ENCODE measurements around the gene RPL4. TPM values are rescaled to one million over a fixed set of nuclear protein-coding genes. Genes with fewer than 3 reads are reported as not detected.

Gene RPL4
- total RNA-seq (1,000 to 10,000 TPM; 3,846 to 3,880 TPM), polyA plus RNA-seq (1,000 to 10,000 TPM; 1,518 to 1,766 (median 1,686) TPM), total RNA-seq (2,961 to 4,103 (median 3,688) reads per million in 6 experiments)

DNA sequence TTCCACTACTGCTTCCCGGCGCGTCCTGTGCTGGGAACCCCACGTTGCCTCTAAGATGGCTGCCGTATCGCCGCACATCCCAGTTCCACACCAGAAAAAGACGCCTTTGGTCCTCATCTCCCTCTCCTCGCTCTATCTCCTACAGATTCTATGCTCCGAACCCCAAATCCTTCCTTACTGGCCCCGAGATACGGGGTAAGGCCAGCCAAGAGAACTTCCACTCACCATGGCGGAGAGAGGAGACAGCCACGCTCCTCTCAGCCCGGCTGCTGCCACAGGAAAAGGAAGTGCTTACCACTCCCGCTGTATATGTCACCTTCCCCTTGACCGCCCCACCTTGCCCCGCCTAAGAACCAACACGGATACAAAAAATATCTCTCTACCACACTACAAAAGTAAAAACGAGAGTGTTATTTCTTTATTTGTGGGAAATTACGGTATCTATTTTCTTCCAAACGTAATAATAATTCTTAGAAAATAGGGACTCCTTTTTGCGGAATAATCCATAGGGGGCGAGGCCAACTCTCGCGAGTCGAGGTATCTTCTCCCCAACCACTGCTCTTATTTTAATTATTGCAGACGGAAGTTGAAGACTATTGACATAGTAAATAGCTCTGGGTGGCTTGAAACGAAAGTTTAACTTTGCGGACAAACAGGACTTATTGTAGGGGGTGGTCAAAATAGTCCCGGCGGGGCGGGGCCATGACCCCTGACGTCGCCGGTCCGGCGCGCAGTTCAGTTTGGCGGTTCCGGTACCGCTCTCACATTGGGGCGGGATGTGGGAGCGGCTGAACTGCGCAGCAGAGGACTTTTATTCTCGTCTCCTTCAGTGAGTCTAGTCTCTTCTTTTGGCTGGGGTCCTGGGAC lies at the start of gene RPL4, which contains the start of gene ZWILCH:
RPL4 (minus strand) TSS at position 293 of the 867 bp plus-strand sequence; CDS start at position 228, 65 bp downstream.
ZWILCH (plus strand) TSS at position 764 of the 867 bp plus-strand sequence; CDS start at position 777, 13 bp downstream.
- Mint-ChIP-seq H3K36me3 (peaks cover 7 to 46% (median 15%) of the 10 kb centered on the region in 3 donors), H3K9me3 (no peaks in the 10 kb centered on the region), H3K27me3 (no peaks in the 10 kb centered on the region), H3K4me3 (peak within 1 kb of the TSS; percentile 88 to 100 (median 100)), H3K4me1 (peaks cover 19 to 52% (median 47%) of the 10 kb centered on the region in 4 donors), H3K27ac (peak within 1 kb of the TSS; percentile 91 to 100 (median 99))
- peak; percentile 70 to 92 (median 80) for DNase-seq
- ATAC-seq: peak; percentile 86 to 90
- POLR2A ChIA-PET: interaction anchor here (0.6 to 3.2 kb wide), 14 partner anchors 8 to 894 kb away, joined by 3 to 14 read pairs (median 3); partner anchors contain the start of gene INTS14

DNA sequence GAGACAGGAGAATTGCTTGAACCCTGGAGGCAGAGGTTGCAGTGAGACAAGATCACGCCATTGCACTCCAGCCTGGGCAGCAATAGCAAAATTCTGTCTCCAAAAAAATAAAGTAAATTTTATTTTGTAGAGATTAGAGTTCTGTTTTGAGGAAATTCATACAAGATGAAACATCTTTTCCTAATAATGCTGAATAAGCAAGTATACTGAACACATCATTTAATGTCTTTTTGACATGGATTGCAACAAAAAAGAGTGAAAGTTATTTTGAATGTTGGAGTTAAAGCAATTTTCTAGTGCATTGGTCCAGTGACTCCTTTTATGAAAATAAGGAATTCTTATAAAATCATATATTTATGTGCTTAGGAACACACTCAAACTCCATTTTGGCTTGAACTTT lies 40.6 kb upstream of the RPL4 start:
- H3K9me3 Mint-ChIP-seq: no peaks in the 10 kb centered on the region
- H3K36me3 Mint-ChIP-seq: peaks cover 16 to 38% (median 21%) of the 10 kb centered on the region in 3 donors
- H3K4me1 Mint-ChIP-seq: no peaks in the 10 kb centered on the region
- H3K27ac Mint-ChIP-seq: no peak overlapping the region
- H3K4me3 Mint-ChIP-seq: no peak overlapping the region
- POLR2A ChIA-PET: no interaction called here
- ATAC-seq (no peak), DNase-seq (no peak)
- H3K27me3 Mint-ChIP-seq: no peaks in the 10 kb centered on the region

DNA sequence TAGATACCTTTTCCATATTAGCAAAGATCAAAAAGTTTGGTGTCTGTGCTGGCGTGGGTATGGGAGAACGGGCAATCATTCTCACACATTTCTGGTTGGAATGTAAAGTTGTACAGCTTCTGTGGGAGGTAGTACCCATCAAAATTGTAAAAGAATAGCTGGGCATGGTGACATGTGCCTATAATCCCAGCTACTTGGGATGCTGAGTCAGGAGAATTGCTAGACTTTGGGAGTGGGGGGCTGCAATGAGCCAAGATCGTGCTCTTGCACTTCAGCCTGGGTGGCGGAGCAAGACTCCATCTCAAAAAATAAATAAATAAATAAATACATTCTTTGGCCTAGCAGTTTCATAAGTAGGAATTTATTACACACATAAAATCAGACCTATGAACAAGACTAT lies 38.2 kb upstream of the RPL4 start:
- no peaks in the 10 kb centered on the region for H3K9me3 Mint-ChIP-seq
- ATAC-seq (no peak), DNase-seq (no peak)
- H3K36me3 Mint-ChIP-seq: peaks cover 13 to 50% (median 29%) of the 10 kb centered on the region in 3 donors
- no peak overlapping the region for H3K27ac Mint-ChIP-seq
- POLR2A ChIA-PET: no interaction called here
- H3K4me3 Mint-ChIP-seq: no peak overlapping the region
- H3K27me3 Mint-ChIP-seq: no peaks in the 10 kb centered on the region
- H3K4me1 Mint-ChIP-seq: peaks cover 0 to 2% (median 0%) of the 10 kb centered on the region in 4 donors

DNA sequence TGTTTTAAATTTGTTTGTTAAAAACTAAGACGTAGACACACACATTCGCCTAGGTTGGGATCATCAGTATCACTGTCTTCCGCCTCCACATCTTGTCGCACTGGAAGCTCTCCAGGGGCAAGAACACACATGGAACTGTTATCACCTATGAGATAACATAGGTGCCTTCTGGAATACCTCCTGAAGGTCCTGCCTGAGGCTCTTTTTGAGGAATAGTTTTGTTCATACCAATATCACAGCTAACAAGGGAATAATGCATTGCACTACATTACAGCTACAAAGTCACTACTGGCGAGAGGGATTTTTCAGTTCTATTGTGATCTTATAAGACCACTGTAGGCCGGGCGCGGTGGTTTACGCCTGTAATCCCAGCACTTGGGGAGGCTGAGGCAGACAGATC lies 30.4 kb upstream of the RPL4 start:
- H3K27me3 Mint-ChIP-seq: no peaks in the 10 kb centered on the region
- H3K9me3 Mint-ChIP-seq: no peaks in the 10 kb centered on the region
- no peak overlapping the region for H3K27ac Mint-ChIP-seq
- DNase-seq: no peak
- no peak overlapping the region for H3K4me3 Mint-ChIP-seq
- H3K4me1 Mint-ChIP-seq: peaks cover 0 to 2% (median 0%) of the 10 kb centered on the region in 4 donors
- peaks cover 9 to 47% (median 28%) of the 10 kb centered on the region in 3 donors for H3K36me3 Mint-ChIP-seq
- no peak for ATAC-seq
- POLR2A ChIA-PET: no interaction called here

DNA sequence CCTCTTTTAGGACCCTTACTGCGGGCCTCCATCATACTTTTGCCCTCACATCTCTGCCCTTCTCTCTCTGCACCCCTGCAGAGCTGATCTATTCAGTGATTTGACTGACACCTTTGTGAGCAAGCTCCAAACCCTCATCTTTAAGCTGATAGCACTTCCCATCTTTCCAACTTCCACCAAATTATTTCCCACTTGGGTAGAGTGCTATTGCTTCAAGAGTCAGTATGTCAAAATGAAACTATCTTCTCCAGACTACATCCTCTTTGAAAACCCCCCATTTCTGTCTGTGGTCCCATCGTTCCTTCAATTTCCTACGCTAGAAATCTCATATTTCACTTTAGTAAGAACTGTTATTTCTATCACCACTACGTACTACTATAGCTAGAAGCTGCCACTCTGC lies 20.2 kb upstream of the RPL4 start:
- Mint-ChIP-seq H3K9me3 (no peaks in the 10 kb centered on the region), H3K27me3 (no peaks in the 10 kb centered on the region), H3K4me1 (no peaks in the 10 kb centered on the region), H3K27ac (peak overlapping the region in 3 of 10 donors; percentile 5 to 14 (median 8)), H3K36me3 (peaks cover 5 to 68% (median 29%) of the 10 kb centered on the region in 3 donors), H3K4me3 (no peak overlapping the region)
- DNase-seq: no peak
- POLR2A ChIA-PET: interaction anchor here (0.5 to 0.6 kb wide), 2 partner anchors 16 to 524 kb away, joined by 3 to 4 read pairs; no protein-coding TSS in a partner anchor
- no peak for ATAC-seq

DNA sequence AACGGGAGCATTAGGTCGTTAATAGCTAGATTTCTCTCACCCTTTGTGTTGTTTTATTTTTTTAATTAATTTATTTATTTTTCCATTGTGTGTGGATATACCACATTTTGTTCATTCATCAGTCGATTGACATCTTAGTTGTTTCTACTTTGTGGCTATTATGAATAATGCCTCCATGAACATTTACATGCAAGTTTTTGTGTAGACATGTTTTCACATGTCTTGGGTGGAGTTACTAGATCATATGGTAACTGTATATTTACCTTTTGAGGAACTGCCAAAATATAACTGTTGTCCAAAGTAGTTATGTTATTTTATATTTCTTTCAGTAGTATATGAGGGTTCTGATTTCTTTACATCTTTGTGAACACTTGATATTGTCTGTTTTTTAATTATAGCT lies 19.3 kb upstream of the RPL4 start:
- H3K4me1 Mint-ChIP-seq: no peaks in the 10 kb centered on the region
- DNase-seq (no peak), ATAC-seq (no peak)
- H3K36me3 Mint-ChIP-seq: peaks cover 0 to 61% (median 25%) of the 10 kb centered on the region in 3 donors
- H3K4me3 Mint-ChIP-seq: no peak overlapping the region
- H3K27me3 Mint-ChIP-seq: no peaks in the 10 kb centered on the region
- H3K9me3 Mint-ChIP-seq: no peaks in the 10 kb centered on the region
- no peak overlapping the region for H3K27ac Mint-ChIP-seq
- POLR2A ChIA-PET: no interaction called here

DNA sequence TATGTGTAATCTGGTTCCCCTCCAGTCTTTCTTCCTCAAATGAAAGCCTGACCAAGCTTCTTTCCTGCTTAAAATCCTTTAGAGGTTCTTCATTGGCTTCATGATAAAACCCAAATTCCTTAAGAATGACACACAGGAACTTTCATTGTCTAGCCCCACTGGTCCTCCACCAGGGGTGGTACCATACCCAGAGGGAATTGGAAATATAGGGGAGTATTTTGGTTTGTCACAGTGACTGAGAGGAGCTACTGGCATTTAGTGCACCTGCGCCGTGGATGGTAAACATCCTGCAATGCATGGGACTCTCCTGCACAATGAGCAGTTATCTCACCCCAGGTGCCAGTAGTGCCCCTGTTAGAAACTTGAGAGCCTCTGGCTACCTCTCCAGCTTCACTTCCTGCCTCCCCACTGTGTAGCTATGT lies 11.3 kb upstream of the RPL4 start:
- Mint-ChIP-seq H3K27me3 (no peaks in the 10 kb centered on the region), H3K4me3 (no peak overlapping the region), H3K27ac (peak overlapping the region in 1 of 10 donors; percentile 19), H3K4me1 (no peaks in the 10 kb centered on the region), H3K9me3 (no peaks in the 10 kb centered on the region), H3K36me3 (peaks cover 0 to 35% (median 9%) of the 10 kb centered on the region in 3 donors)
- POLR2A ChIA-PET: no interaction called here
- no peak for ATAC-seq
- DNase-seq: no peak

DNA sequence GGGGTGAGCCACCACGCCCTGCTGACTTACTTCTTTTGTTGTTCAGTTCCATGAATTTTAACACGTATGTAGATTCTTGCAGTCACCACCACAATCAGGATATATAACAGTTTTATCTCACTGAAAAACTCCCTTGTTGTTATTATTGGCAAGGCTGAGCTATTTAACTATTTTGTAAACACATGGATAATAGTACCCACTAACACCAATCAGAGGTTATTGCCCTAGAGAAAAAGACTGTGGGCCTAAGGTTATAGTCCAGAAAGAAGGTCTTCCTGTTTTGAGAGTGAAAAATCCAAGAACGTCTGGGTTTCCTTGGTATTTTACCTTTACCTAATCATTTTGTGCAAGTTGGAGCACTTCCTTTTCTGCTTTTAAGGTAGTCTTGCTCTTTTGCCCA lies 9.9 kb upstream of the RPL4 start:
- no peaks in the 10 kb centered on the region for H3K27me3 Mint-ChIP-seq
- ATAC-seq (no peak), DNase-seq (no peak)
- H3K9me3 Mint-ChIP-seq: no peaks in the 10 kb centered on the region
- no peak overlapping the region for H3K27ac Mint-ChIP-seq
- no peaks in the 10 kb centered on the region for H3K4me1 Mint-ChIP-seq
- H3K36me3 Mint-ChIP-seq: peaks cover 0 to 31% (median 8%) of the 10 kb centered on the region in 3 donors
- POLR2A ChIA-PET: no interaction called here
- no peak overlapping the region for H3K4me3 Mint-ChIP-seq

DNA sequence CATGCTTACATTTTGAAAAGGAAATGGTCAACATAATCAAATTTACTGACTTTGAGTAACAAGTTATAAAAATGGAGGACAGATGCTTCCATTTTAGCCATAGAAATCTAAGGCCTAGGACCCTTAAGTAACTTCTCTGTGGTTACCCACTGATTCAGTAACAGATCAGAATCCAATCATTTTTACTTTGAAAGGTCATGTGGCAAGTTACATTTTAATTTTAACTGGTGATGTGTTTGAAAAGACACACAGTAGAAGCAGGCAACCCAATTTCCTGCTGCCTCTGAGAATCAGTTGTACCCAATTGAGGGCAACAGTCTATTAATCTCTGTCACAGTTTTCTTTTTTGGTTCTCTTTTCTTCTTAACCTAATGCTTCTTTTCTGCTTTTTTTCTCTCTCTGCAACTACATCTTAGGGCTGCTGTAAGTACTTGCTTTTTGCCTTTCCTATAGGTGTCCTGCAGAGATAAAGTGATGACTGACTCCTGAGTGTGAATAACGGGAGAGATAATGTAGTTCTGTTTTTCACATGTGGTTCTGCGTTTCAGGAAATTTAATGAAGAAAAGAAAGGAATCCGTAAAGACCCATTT lies 3.7 kb upstream of the RPL4 start:
- POLR2A ChIA-PET: no interaction called here
- H3K9me3 Mint-ChIP-seq: no peaks in the 10 kb centered on the region

DNA sequence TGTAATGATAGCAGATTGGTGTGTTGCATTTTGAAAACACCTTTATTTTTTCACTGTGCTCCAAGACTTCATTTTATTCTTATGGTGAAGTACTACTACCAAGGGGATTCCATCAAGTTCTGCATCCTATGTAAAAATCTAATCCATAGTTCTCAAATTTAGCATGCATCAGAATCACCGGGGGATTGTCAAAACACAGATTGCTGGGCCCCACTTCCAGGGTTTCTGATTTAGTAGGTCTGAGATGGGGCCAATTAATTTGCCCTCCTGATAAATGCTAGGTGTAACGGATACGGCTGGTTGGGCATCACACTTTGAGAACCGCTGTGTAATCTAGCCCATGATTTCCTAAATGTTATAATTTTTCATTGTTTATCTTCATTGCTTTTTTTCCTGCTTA lies 1.2 kb upstream of the RPL4 start:
- no peak for ATAC-seq
- Mint-ChIP-seq H3K27ac (peak overlapping the region; percentile 91 to 100 (median 99)), H3K9me3 (no peaks in the 10 kb centered on the region), H3K4me3 (peak overlapping the region; percentile 88 to 100 (median 100)), H3K4me1 (peaks cover 16 to 52% (median 45%) of the 10 kb centered on the region in 4 donors), H3K27me3 (no peaks in the 10 kb centered on the region), H3K36me3 (peaks cover 4 to 36% (median 8%) of the 10 kb centered on the region in 3 donors)
- DNase-seq: no peak
- POLR2A ChIA-PET: interaction anchor here (0.7 to 3.2 kb wide), 5 partner anchors 10 to 211 kb away, joined by 3 to 14 read pairs (median 4); no protein-coding TSS in a partner anchor

More for the DNA sequence above, 3.7 kb upstream of the RPL4 start:
- Mint-ChIP-seq H3K27ac (no peak overlapping the region), H3K4me1 (peaks cover 12 to 33% (median 25%) of the 10 kb centered on the region in 4 donors), H3K27me3 (no peaks in the 10 kb centered on the region), H3K36me3 (peaks cover 0 to 11% (median 4%) of the 10 kb centered on the region in 3 donors), H3K4me3 (no peak overlapping the region)
- no peak for DNase-seq
- ATAC-seq: no peak

DNA sequence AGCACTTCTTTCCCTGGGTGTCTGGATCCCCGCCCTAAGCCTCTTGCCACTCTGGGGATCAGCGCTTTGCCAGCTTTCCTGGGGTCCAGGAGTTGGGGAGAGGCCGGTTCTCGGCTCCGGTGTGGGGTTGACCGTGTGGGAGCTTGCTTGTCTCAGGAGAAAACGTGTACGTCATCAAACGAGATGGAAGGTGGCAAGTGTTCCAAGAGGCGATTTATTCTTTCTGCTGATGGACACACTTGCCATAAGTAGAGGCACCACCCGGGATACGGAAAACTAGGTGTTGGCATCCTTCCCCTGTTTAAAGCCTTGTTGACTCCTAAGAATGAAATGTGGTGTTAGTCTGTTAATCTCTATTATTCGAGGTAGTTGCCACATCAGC lies 766 bp upstream of the RPL4 start:
- ATAC-seq: no peak
- Mint-ChIP-seq H3K36me3 (peaks cover 4 to 40% (median 11%) of the 10 kb centered on the region in 3 donors), H3K27me3 (no peaks in the 10 kb centered on the region), H3K4me1 (peaks cover 16 to 52% (median 45%) of the 10 kb centered on the region in 4 donors), H3K9me3 (no peaks in the 10 kb centered on the region), H3K27ac (peak overlapping the region; percentile 91 to 100 (median 99)), H3K4me3 (peak overlapping the region; percentile 88 to 100 (median 100))
- POLR2A ChIA-PET: interaction anchor here (0.7 to 3.2 kb wide), 10 partner anchors 9 to 895 kb away, joined by 3 to 14 read pairs (median 3); partner anchors contain the start of gene INTS14
- no peak for DNase-seq

DNA sequence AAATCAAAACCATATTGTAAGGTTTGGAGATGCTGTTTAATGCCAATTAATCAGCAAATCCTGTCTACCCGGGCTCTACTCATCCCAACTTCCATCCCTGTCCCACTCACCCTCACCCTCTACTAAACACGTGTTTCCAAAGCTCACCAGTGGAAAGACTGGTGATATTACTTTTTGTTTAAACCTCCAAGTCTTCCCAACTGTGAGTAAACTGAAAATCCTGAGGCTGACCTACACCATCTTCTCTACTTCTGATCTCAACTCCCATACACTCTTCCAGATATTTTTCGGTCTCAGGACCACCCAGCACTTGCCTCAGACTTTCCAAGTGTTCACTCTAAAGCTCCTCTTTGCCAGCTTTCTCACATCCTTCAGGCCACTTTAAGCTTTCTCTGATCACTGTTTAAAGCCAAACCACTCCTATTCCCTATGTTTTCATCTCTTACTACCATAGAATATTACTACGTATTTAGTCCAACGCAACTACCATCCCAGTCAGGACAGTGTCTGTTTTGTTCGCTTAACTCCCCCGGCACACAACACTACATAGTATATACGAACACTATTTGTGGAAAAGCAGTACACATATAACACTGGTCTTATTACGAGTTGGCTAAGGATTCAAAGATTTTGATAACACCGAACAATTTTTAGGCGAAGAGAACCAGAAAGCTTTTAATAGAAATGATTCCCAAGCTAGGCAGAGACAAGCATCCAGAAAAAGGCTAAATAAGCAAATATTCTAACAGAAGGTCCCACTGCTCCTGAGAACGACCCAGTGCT lies 684 bp downstream of the RPL4 start:
- Mint-ChIP-seq H3K4me3 (peak overlapping the region; percentile 88 to 100 (median 100)), H3K36me3 (peaks cover 7 to 51% (median 20%) of the 10 kb centered on the region in 3 donors), H3K27me3 (no peaks in the 10 kb centered on the region), H3K9me3 (no peaks in the 10 kb centered on the region), H3K4me1 (peaks cover 19 to 52% (median 49%) of the 10 kb centered on the region in 4 donors), H3K27ac (peak overlapping the region; percentile 91 to 100 (median 99))
- POLR2A ChIA-PET: interaction anchor here (0.6 to 3.2 kb wide), 9 partner anchors 32 to 212 kb away, joined by 3 to 14 read pairs (median 3); partner anchors contain the start of gene DIS3L
- ATAC-seq: no peak
- no peak for DNase-seq

All from naive thymus-derived CD8-positive, alpha-beta T cell (primary cell).